Calu3 (cell line): ENCODE measurements around the gene SLC48A1. TPM values are rescaled to one million over a fixed set of nuclear protein-coding genes. Genes with fewer than 3 reads are reported as not detected.

Experiments used
- BruUV-seq: library from RNA; stranded (reverse); fragments of 400-500 nt; replicated peaks from 2 replicates; lab custom pipeline; 2021; lab: Mats Ljungman, UMichigan
- CTCF ChIA-PET: fragments of 300-600 bp; sonication (Branson Sonifier 250); formaldehyde crosslinking; loops from one replicate; lab custom pipeline; 2022; ENCODE audit warnings: antibody characterized with exemption; lab: Charles Lee
- DNase-seq: peaks from one replicate; pipeline ENCODE4 v3.0.0; 2022
- H3K27ac Mint-ChIP-seq: one replicate; pipeline ENCODE4 v1.8.0; 2022; ENCODE audit warnings: mixed read lengths; ENCODE audit not compliant: unreplicated experiment
- H3K27me3 Mint-ChIP-seq: one replicate; pipeline ENCODE4 v1.8.0; 2022; ENCODE audit warnings: mixed read lengths; ENCODE audit not compliant: unreplicated experiment
- H3K36me3 Mint-ChIP-seq: one replicate; pipeline ENCODE4 v1.8.0; 2022; ENCODE audit warnings: mild to moderate bottlenecking, moderate library complexity, mixed read lengths; ENCODE audit not compliant: insufficient read depth, unreplicated experiment
- H3K4me1 Mint-ChIP-seq: one replicate; pipeline ENCODE4 v1.8.0; 2022; ENCODE audit warnings: mild to moderate bottlenecking, low read depth, mixed read lengths; ENCODE audit not compliant: unreplicated experiment
- H3K4me3 Mint-ChIP-seq: one replicate; pipeline ENCODE4 v1.8.0; 2022; ENCODE audit warnings: mild to moderate bottlenecking, low read depth, moderate library complexity, mixed read lengths; ENCODE audit not compliant: unreplicated experiment
- H3K9me3 Mint-ChIP-seq: one replicate; pipeline ENCODE4 v1.8.0; 2022; ENCODE audit warnings: low read depth, mixed read lengths; ENCODE audit not compliant: unreplicated experiment
- intact Hi-C: fragments of 100-400 bp; cut with micrococcal nuclease; formaldehyde crosslinking; loops from one replicate; pipeline ENCODE4 v1.10.0; 2022; ENCODE audit not compliant: unreplicated experiment
- total RNA-seq: library from RNA; stranded (reverse); gene quantifications from 2 replicates; pipeline ENCODE4 v1.2.3, GENCODE V29; 2022
- TF ChIP-seq, protein P1 (sequence below): fragments of 200-600 bp; IDR thresholded peaks from one replicate; pipeline ENCODE4 v1.8.0; 2022; ENCODE audit warnings: antibody characterized with exemption; ENCODE audit not compliant: unreplicated experiment

Gene SLC48A1
- total RNA-seq, 1 experiment from 2014 or later, result 17.2 TPM

DNA sequence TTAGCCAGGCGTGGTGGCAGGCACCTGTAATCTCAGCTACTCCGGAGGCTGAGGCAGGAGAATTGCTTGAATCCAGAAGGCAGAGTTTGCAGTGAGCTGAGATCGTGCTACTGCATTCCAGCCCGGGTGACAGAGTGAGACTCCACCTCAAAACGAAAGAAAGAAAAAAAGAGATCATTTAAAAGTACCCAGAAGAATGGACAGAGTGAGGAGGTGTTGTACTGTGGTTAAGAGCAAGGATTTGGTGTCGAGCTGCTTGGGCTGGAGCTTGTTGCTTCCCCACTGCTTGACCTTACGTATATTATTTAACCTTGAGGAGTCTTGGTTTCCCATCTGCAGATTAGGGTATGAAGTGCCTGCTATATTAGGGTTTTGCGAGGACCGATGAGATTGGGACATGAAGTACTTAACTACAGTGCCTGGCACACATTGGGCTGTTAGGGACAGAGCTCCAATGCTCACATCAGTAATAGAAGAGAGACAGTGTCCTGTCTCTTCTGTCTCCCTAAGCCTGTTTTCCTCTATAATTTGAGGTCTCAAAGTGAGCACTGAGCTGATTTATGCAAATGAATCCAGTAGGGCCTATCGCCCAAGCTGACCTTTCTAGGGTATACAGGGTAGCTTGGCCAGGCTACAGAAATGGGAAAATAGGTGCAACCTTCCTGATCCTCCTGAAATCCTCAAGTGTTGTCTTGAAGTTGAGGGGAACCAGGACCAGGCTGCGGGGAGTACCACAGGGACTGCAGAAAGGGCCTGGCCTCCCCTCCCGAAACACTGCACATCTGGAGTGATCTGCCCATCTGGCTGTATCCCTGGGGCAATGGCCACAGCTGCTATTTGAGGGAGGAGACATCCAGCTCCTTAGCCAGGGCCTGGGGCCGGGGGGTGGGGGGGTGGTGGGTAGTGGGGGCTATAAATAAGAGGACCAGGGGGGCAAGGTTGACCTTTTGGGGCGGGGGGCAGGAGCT lies 55.3 kb downstream of the SLC48A1 start:
- intact Hi-C loops, result no loop called here
- Mint-ChIP-seq H3K27ac (no peak overlapping the region), H3K9me3 (no peaks in the 10 kb centered on the region), H3K36me3 (peaks cover 8% of the 10 kb centered on the region), H3K4me3 (no peak overlapping the region), H3K27me3 (no peaks in the 10 kb centered on the region), H3K4me1 (peaks cover 30% of the 10 kb centered on the region)
- no TSS peak for BruUV-seq
- CTCF ChIA-PET, result interaction anchor here (0.7 to 1.4 kb wide), 4 partner anchors 8 to 61 kb away, joined by 3 to 5 read pairs (median 3); no protein-coding TSS in a partner anchor
- TF ChIP-seq, protein P1, sequence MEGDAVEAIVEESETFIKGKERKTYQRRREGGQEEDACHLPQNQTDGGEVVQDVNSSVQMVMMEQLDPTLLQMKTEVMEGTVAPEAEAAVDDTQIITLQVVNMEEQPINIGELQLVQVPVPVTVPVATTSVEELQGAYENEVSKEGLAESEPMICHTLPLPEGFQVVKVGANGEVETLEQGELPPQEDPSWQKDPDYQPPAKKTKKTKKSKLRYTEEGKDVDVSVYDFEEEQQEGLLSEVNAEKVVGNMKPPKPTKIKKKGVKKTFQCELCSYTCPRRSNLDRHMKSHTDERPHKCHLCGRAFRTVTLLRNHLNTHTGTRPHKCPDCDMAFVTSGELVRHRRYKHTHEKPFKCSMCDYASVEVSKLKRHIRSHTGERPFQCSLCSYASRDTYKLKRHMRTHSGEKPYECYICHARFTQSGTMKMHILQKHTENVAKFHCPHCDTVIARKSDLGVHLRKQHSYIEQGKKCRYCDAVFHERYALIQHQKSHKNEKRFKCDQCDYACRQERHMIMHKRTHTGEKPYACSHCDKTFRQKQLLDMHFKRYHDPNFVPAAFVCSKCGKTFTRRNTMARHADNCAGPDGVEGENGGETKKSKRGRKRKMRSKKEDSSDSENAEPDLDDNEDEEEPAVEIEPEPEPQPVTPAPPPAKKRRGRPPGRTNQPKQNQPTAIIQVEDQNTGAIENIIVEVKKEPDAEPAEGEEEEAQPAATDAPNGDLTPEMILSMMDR, result no peak
- no peak for DNase-seq

DNA sequence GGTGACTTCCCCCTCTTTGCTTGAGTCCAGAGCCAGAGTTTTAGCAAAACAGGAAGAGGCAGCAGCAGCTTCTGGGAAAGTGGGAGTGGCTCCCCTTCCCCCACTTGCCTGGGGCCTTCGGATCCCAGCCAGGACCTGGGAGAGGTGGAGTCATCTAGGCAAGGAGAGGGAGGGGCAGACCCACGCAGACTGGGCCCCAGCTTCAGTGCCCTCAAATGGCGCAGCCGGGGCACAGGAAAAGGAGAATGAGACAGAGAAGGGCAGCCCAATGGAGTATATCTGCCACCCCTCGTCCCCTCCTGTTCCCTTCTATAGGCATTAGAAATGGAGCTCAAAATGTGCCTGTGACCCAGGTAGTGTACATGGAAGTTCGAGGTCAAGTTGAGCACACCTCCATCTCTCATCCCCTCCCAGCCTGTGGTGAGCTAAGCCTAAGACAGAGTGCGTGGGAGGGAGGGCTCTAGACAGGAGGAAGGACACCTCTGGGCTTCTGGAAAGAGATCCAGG lies 56.0 kb downstream of the SLC48A1 start:
- intact Hi-C loops, result no loop called here

DNA sequence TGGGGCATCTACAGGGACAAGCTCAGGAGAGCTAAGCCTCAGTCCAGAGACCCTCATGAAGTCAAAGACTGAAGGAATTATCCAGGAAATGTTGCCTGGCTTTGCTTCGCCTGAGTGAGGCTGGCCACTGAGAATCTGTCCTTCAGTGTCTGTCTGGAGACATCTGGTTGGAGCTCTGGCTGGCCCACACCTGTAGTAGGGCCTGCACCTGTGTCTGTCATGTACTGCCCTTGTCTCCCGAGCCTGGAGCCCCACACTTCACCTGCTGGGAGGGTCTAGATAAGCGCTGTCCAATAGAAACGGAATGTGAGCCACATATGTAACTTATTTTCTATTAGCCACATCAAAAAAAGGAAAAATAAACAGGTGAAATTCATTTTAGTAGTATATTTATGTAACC lies 56.5 kb downstream of the SLC48A1 start:
- H3K27ac Mint-ChIP-seq, result peak overlapping the region; percentile 58
- CTCF ChIA-PET, result interaction anchor here (1.1 kb wide), 1 partner anchor 9 kb away, joined by 3 read pairs; no protein-coding TSS in a partner anchor

More for the DNA sequence above, 56.0 kb downstream of the SLC48A1 start:
- Mint-ChIP-seq H3K36me3 (peaks cover 8% of the 10 kb centered on the region), H3K9me3 (no peaks in the 10 kb centered on the region), H3K27ac (peak overlapping the region; percentile 58), H3K4me1 (peaks cover 24% of the 10 kb centered on the region), H3K4me3 (no peak overlapping the region), H3K27me3 (no peaks in the 10 kb centered on the region)
- CTCF ChIA-PET, result interaction anchor here (0.7 to 1.4 kb wide), 3 partner anchors 8 to 62 kb away, joined by 3 read pairs; no protein-coding TSS in a partner anchor
- TF ChIP-seq, protein P1, result no peak
- DNase-seq, result peak; percentile 71
- no TSS peak for BruUV-seq

More for the DNA sequence above, 56.5 kb downstream of the SLC48A1 start:
- no peaks in the 10 kb centered on the region for H3K27me3 Mint-ChIP-seq
- intact Hi-C loops, result no loop called here
- no peak for DNase-seq
- no peaks in the 10 kb centered on the region for H3K9me3 Mint-ChIP-seq
- BruUV-seq, result no TSS peak
- TF ChIP-seq, protein P1, result no peak
- no peak overlapping the region for H3K4me3 Mint-ChIP-seq
- H3K36me3 Mint-ChIP-seq, result peaks cover 8% of the 10 kb centered on the region
- peaks cover 18% of the 10 kb centered on the region for H3K4me1 Mint-ChIP-seq

Other genes with a start within 250 kb of the SLC48A1 start
- 29.7 and 33.5 TPM in 2 replicates for gene RPAP3, start 67.2 kb upstream of the SLC48A1 start, total RNA-seq
- 0.42 TPM in 1 of 2 replicates, not detected in the other for gene ENDOU, start 47.7 kb upstream of the SLC48A1 start, total RNA-seq
- gene RAPGEF3, start 14.4 kb upstream of the SLC48A1 start, total RNA-seq, result 8.2 and 11.0 TPM in 2 replicates
- 41.8 and 44.0 TPM in 2 replicates for gene HDAC7, start 46.7 kb downstream of the SLC48A1 start, total RNA-seq
- 10.1 and 12.5 TPM in 2 replicates for gene VDR, start 131.8 kb downstream of the SLC48A1 start, total RNA-seq
- gene TMEM106C, start 190.4 kb downstream of the SLC48A1 start, total RNA-seq, result 67.2 and 77.3 TPM in 2 replicates
- 0.50 TPM in 1 of 2 replicates, not detected in the other for gene COL2A1, start 231.2 kb downstream of the SLC48A1 start, total RNA-seq